Limb (tissue), 2 donors: ENCODE results near the gene GYG1.
A peak's percentile ranks its signal among the peaks of the same experiment; 100 is the strongest.

Source experiments
- DNase-seq, 2 donors: peaks; one replicate each; pipeline ENCODE4 v3.0.0-alpha.2; 2016; ENCODE audit errors: extremely low spot score in 2 of 2

GYG1 gene

GRCh38 chr3:149016669-149017541 lies 25.6 kb downstream of the GYG1 start:
- peak in 1 of 2 donors; percentile 8 for DNase-seq

DNA sequence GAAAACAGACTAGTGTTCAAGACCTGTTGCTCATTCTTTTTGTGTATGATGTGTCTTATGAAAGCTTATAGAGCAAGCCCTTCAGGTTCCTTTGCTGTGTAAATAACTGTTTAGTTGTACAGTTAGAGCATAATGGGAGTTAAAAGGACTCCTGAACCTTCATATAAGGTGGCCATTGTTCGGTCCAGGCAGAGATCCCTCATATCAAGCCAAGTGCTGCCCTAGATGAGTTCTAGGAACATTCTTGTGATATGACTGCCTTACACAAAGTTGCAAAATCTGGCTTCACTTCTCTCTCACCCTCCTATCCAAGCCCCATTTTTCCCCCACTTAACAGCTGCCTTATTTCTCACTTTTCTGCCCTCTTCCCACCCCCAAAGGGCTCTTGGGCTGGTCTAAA lies 26.9 kb downstream of the GYG1 start:
- DNase-seq, result no peak

DNA sequence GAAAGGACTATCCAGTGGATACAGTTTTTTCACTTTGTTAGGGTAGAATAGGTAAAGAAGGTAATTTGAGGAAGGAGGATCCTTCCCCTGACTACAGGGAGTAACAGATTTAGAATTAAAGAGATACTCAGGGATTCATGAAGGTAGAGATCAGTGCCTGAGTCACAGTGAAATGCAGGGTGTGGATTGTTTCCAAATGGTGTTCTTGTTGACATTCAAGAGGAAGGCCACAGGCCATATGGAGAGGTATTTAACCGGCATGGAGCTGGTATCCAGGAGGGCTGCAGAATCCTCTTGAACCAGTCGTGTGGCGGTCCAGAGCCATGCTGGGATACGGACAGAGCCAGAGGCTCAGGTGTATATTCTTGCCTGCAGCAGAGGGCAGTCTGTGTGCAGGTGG lies 28.2 kb downstream of the GYG1 start:
- DNase-seq, result no peak

GRCh38 chr3:149020196-149020838 lies 29.0 kb downstream of the GYG1 start:
- no peak for DNase-seq

- DNase-seq, result no peak
These were observed 29.5 kb downstream of the GYG1 start for GRCh38 chr3:149020839-149021252.

- DNase-seq, result no peak
These were observed 30.5 kb downstream of the GYG1 start for GRCh38 chr3:149021830-149022229.

- DNase-seq, result no peak
These were observed 32.6 kb downstream of the GYG1 start for GRCh38 chr3:149023951-149024350.

- no peak for DNase-seq
These were observed 35.4 kb downstream of the GYG1 start for GRCh38 chr3:149026718-149027117.

DNA sequence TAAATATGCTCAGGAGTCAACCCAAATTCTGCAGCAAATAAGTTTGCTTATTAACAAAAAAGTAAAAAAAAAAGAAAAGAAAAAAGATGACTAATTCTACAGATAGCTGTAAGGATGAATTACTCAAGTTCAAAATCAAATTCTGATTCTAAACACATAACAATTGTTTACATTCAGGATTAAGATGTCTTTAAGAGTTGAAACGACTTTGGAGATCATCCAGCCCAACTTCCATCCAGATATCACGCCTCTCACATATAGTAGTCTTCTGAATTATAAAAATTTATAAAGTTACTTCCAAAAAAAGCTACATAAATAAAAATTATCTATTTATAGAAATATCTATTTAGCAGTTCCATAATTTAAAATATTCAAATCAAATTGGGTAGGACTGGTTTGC lies 39.8 kb downstream of the GYG1 start:
- no peak for DNase-seq

DNA sequence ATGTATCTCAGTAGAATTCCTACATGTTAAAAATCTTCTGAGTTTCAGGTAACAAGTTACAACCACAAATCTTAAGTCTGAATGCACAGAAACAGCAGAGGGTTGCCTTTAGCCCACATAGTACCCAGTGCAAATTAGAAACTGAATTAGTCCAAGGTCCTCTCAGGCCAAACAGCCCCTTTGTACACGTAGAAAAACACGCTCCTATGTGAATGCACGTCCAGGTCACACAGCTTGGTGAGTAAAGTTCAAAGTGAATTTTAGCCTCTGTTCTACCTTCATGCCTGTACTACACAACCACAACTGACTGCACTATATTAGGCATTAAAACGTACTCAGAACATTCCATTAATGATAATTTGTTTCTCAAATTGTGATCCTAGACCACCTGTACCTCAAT lies 46.3 kb downstream of the GYG1 start:
- DNase-seq, result no peak

- DNase-seq, result no peak
These were observed 47.0 kb downstream of the GYG1 start for GRCh38 chr3:149038322-149038721.

DNA sequence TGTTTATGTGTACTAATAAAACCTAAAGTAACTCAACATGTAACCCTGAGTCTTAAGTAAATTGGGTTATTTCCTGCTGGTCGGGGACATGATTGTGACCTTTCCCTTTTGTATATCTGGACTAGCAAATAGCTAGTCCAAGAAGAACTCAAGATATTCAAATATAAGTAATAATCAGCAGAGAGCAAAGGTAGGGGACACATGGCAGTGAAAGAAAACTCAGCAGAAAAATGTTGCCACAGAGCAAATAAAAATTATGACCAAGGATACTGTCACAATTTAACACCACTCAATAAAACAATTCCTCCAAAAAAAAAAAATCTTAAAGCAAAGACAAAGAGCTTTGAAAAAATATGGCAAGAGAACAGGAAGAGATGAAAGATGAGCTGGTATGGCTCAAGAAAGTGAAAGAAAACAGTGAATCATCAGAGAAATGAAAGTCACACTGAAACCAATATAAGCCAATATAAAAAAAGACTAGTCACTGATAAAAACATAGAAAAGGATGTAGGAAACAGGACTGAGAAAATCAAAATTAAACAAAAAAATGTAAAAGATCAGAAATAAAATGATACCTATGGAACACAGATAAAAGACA lies 51.5 kb downstream of the GYG1 start:
- DNase-seq, result no peak

DNA sequence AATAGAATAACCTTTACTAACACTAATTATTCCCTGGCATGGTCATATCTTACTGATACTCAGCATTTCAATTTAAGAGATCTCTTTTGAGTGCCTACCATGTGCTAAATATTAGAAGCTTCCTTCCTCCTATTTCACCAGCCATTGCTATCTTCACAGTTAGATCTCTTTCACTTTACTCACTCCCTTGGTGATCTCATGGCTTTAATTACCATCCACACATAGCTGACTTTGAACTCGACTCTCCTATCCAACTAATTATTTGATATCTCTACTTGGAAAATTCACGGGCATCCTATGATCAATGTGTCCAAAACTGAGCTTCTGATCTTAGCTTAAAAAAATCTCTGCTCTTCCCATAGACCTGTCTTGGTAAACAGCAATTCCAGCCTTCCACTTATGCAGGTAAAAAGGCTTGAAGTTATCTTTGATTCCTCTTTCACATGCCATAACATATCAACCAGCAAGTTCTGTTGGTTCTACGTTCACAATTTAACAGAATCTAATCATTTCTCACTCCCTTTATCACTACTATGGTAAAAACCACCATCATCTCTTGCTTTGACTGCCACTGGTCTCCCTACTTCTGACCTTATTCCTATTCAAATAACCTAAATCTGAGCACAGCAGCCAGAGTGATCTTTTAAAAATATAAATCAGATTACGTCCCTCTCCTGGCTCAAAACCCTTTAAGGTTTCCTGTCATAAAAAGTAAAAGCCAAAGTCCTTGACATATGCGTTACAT lies 53.2 kb downstream of the GYG1 start:
- no peak for DNase-seq

DNA sequence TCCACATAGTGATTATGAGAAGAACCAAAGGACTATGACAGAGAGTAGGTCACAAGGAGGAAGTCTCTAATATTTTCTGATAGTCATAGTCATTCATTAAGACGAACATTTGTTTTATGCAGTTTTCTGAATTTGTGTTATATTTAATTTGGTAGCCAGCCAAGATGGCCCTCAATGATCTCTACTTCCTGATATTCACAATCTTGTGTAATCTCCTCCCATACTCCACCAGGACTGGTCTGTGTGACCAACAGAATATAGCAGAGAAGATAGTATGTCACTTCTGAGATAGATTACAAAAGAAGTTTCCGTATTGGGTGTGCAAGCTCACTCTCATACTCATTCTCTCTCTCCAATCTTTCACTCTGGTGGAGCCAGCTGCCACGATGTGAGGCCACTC lies 64.2 kb downstream of the GYG1 start:
- DNase-seq, result no peak

DNA sequence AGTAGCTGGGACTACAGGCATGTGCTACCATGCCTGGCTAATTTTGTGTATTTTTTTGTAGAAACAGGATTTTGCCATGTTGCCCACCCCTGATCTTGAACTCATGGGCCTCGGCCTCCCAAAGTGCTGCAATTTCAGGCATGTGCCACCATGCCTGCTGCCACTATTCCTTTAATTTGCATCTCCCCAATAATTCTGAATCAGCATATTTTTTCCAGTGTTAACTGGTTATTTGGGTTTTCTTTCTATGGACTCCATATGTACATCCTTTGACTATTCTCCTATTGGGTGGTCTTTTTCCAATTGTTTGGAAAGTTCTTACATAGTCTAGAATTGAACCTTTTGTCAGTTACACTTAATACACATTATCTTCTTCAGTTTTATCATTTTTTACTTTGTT lies 66.9 kb downstream of the GYG1 start:
- no peak for DNase-seq

GRCh38 chr3:149058602-149059001 lies 67.3 kb downstream of the GYG1 start:
- DNase-seq, result no peak

DNA sequence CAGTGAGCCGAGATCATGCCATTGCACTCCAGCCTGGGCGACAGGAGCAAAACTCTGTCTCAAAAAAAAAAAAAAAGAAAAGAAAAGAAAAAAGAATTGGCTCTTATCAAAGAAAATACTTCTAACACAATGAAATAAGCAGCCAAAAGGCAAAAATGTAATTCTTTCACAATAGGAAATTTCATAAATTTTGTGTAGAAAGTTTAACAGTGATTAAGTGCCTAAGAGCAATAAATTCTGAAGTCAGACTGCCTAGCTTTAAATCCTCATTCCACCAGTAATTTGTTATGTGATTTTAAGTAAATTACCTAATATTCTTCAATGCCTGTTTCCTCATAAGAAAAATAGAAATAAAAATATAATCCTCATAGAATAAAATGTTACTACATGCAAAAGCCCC lies 70.4 kb downstream of the GYG1 start:
- DNase-seq, result no peak

- DNase-seq, result no peak
These were observed 76.5 kb downstream of the GYG1 start for GRCh38 chr3:149067883-149068282.
